Measurements from ENCODE around the gene ILDR1.

The ILDR1 gene

GRCh38 chr3:121992601-121993560 is 29.2 kb downstream of the ILDR1 start:
- no peak for DNase-seq

- DNase-seq: no peak
Observed at GRCh38 chr3:121989943-121990342, 32.1 kb downstream of the ILDR1 start.

- DNase-seq: no peak
Observed at GRCh38 chr3:121988146-121988545, 33.9 kb downstream of the ILDR1 start.

DNA sequence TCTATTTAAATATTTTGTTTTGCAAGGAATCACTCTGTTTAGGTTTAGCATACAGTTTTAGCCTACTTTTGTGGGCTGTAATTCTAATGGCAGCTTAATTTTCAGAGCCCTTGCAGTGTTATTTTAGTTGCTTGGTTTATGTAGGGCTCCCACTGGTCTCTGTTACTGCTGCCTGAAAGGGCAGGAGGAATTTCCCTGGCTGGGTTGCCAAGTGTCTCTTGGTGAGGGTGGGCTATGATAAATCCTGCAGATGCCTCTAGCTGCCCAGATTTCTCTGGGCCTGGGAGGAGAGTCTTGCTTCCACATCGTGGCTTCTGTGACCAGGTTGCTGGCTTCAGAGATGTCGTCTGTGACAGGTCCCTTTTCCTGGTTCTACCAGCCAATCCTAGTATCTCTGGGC is 36.2 kb downstream of the ILDR1 start:
- DNase-seq: no peak

GRCh38 chr3:121981473-121981872 is 40.6 kb downstream of the ILDR1 start:
- no peak for DNase-seq

- DNase-seq: no peak
Observed at GRCh38 chr3:121980450-121980796, 41.6 kb downstream of the ILDR1 start.

GRCh38 chr3:121979734-121980449 is 42.2 kb downstream of the ILDR1 start:
- no peak for DNase-seq

DNA sequence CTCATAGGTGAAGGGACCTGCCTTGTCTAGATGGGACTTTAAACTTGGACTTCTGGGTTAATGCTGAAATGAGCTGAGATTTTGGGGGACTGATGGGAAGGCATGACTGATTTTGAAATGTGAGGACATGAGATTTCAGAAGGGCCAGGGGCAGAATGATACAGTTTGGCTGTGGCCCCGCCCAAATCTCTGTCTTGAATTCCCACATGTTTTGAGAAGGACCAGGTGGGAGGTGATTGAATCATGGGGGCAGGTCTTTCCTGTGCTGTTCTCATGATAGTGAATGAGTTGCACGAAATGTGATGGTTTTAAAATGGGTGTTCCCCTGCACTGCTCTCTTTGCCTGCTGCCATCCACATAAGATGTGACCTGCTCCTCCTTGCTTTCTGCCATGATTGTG is 42.8 kb downstream of the ILDR1 start:
- no peak for DNase-seq

DNA sequence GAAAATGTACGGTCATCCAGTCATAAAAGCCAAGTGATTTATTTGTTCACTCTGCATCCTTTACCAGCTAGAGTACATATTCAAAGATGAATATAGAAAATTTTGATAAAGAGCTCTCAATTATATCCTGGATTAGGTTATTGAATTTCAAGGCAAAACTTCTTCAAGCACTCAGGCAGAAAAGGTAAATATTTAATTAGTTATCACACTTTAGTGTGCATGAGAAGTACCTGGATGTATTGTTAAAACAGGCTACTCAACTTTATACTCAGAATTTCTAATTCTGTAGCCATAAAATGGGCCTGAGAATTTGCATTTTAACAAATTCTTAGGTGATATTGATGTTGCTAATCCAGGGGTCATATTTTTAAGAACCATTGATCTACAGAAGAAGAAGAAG is 45.3 kb downstream of the ILDR1 start:
- DNase-seq: no peak

GRCh38 chr3:121975702-121976302 is 46.2 kb downstream of the ILDR1 start:
- DNase-seq: no peak

GRCh38 chr3:121974601-121975111 is 47.4 kb downstream of the ILDR1 start:
- no peak for DNase-seq

GRCh38 chr3:121970047-121970446 is 52.0 kb downstream of the ILDR1 start:
- DNase-seq: no peak

GRCh38 chr3:121969631-121970030 is 52.4 kb downstream of the ILDR1 start:
- no peak for DNase-seq

DNA sequence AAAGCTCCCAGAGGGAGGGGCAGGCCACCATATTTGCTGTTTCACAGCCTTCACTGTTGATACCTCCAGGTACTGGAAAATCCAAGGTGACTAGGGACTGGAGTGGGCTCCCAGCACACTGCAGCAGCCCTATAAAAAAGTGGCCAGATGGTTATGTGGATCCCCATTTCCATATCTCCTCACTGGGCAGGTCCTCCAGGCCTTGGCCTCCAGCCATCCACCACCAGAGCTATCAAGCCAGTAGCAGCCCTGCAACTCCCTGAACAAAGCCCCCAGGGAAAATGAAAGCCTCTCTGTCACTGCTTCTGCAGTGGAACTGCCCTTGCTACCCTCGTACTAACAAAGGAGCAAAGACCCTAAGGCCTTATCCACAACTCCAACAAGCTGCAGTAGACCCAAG is 58.4 kb downstream of the ILDR1 start:
- DNase-seq: no peak

DNA sequence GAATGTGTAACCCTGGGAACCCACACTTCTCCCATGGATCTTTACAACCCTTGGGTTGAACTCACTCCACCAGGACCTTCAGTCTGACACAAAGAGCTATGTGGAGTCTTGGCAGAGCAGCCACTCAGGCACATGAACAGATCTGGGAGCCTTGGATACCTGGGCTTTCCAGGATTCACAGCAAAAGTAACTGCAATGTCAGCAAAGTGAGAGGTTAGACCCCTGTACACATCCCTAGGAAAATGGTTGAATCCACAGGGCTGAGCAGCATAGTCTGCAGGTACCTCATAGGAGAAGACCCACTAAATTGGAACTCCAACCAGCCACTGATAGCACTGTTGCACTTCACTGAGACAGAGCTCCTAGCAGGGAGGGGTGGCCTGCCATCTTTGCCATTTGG is 59.6 kb downstream of the ILDR1 start:
- no peak for DNase-seq

GRCh38 chr3:121961283-121961682 is 60.8 kb downstream of the ILDR1 start:
- no peak for DNase-seq

DNA sequence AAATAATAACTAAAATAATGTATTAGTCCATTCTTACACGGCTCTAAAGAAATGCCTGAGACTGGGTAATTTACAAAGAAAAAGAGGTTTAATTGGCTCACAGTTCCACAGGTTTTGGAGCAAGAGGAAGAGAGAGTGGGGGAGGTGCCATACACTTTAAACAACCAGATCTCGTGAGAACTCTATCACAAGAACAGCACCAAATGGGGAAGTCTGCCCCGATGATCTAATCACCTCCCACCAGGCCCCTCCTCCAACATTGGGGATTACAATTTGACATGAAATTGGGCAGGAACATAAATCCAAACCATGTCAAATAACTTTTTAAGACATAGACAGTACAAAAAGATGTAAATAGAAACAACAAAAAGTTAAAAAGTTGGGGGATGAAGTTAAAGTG is 63.2 kb downstream of the ILDR1 start:
- DNase-seq: no peak

GRCh38 chr3:121957674-121958415 is 64.2 kb downstream of the ILDR1 start:
- no peak for DNase-seq

DNA sequence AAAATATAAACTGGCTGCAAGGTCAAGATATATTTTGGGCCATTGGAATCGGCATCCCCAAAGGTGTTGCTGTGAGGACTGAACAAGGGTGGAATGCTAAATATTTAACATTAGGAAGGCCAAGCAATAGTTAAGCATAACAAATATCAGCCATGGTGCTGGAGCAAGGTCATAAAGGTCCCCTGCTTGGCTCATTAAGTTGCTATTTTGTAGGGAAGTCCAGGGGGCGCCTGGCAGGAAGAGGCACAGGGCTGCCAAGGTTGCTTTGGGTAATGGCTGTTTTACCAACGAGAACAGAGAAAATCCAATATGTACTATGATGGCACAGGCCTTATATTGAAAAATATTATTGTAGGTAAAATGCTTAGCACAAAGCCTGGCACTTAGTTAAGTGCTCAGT is 65.7 kb downstream of the ILDR1 start:
- DNase-seq: no peak

GRCh38 chr3:121951291-121951919 is 70.6 kb downstream of the ILDR1 start:
- DNase-seq: no peak

DNA sequence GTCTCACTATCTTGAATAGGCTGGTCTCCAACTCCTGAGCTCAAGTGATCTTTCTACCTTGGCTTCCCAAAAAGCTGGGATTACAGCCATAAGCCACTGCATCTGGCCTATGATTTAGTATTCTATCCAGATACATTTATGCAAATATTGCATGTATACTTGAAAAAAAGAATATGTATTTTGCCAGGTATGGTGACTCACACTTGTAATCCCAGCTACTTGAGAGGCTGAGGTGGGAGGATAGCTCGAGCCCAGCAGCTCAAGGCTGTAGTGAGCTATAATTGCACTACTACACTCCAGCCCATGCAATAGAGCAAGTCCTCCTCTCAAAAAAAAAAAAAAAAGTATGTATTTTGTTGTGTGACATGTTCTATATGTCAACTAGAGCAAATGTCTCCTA is 73.4 kb downstream of the ILDR1 start:
- no peak for DNase-seq

DNA sequence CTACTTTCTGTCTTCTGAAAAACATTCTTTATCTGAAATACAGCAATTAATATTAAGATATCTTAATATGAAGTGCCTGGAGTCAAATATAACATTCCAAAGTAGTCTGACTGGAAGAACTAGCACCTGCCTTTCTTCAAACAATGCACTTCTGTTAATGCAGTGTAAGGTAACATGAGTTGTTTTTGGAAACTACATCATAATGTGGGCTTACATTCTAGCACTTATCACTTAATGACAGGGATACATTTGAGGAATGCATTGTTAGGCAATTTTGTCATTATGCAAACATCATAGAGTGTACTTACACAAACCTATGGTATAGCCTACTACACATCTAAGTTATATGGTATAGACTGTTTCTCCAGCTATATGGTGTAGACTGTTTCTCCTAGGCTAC is 78.6 kb downstream of the ILDR1 start:
- no peak for DNase-seq
